Lower leg skin (tissue), 4 donors: ENCODE measurements around the gene IMMP2L. TPM values are rescaled to one million over a fixed set of nuclear protein-coding genes. Genes with fewer than 3 reads are reported as not detected.

ENCODE experiments used
- DNase-seq, 2 donors: peaks; one replicate each; pipeline ENCODE4 v3.0.0-alpha.2; 2019; ENCODE audit warnings: low spot score in 2 of 2
- H3K4me3 ChIP-seq: fragments of 200-600 bp; sonication (generic); 2 replicates; pipeline ENCODE4 v1.5.1; 2017; ENCODE audit warnings: mild to moderate bottlenecking, low read depth; ENCODE audit not compliant: poor library complexity, severe bottlenecking
- CTCF ChIP-seq, 3 donors: fragments of 450-650 bp; IDR thresholded peaks; one replicate each; pipeline ENCODE4 v1.5.1; 2016; ENCODE audit warnings: antibody characterized with exemption in 3 of 3, mild to moderate bottlenecking in 3 of 3, moderate library complexity in 2 of 3
- POLR2A ChIP-seq, 2 donors: fragments of 450-650 bp; IDR thresholded peaks; one replicate each; pipeline ENCODE4 v1.6.1; 2016 to 2017; ENCODE audit warnings: antibody characterized with exemption in 2 of 2, mild to moderate bottlenecking in 1 of 2, moderate library complexity in 1 of 2
- WGBS, 2 donors: methylation state at CpG; one replicate each; pipeline ENCODE4 v1.1.5; 2018; 5-methylcytosine and 5-hydroxymethylcytosine counted together
- intact Hi-C: fragments of 100-400 bp; cut with DNase I; formaldehyde crosslinking; loops from one replicate; pipeline ENCODE4 v1.15.0; 2023; ENCODE audit warnings: low total_unique reads
- total RNA-seq, 4 donors: library from RNA; depleted of rRNA; stranded (reverse); fragments of >200 nt; gene quantifications; one replicate each; pipeline ENCODE4 v1.1.0, GENCODE V29; 2016

Gene IMMP2L
- total RNA-seq, 4 donors from 2014 or later: 13.6 to 16.8 (median 16.4) TPM

GRCh38 chr7:110681941-110682340, 880.4 kb downstream of the IMMP2L start:
- intact Hi-C loops: no loop called here
- H3K4me3 ChIP-seq: no peak overlapping the region
- DNase-seq: no peak
- TF ChIP-seq CTCF (IDR thresholded peaks at IDR 0.05) (no peak), POLR2A (IDR thresholded peaks at IDR 0.05) (no peak)
- WGBS, 2 donors: 41 to 91% methylated on average over 1 of the region's 1 CpG

- H3K4me3 ChIP-seq: no peak overlapping the region
- intact Hi-C loops: no loop called here
- WGBS, 2 donors: 68 to 89% methylated on average over 5 of the region's 5 CpGs
- DNase-seq: no peak
- TF ChIP-seq POLR2A (IDR thresholded peaks at IDR 0.05): no peak
- TF ChIP-seq CTCF (IDR thresholded peaks at IDR 0.05): no peak
Observed at GRCh38 chr7:110677405-110677804, 884.9 kb downstream of the IMMP2L start.

GRCh38 chr7:110676785-110677184, 885.5 kb downstream of the IMMP2L start:
- TF ChIP-seq POLR2A (IDR thresholded peaks at IDR 0.05) (no peak), CTCF (IDR thresholded peaks at IDR 0.05) (no peak)
- H3K4me3 ChIP-seq: no peak overlapping the region
- WGBS, 2 donors: 87 to 93% methylated on average over 2 of the region's 2 CpGs
- intact Hi-C loops: no loop called here
- DNase-seq: no peak

GRCh38 chr7:110675383-110676103, 886.7 kb downstream of the IMMP2L start:
- WGBS, 2 donors: 90 to 92% methylated on average over 4 of the region's 4 CpGs

GRCh38 chr7:110673148-110673547, 889.1 kb downstream of the IMMP2L start:
- DNase-seq: no peak
- intact Hi-C loops: no loop called here
- WGBS, 2 donors: 100% methylated on average over 1 of the region's 1 CpG
- TF ChIP-seq POLR2A (IDR thresholded peaks at IDR 0.05) (no peak), CTCF (IDR thresholded peaks at IDR 0.05) (no peak)
- H3K4me3 ChIP-seq: no peak overlapping the region

More at GRCh38 chr7:110675383-110676103, 886.7 kb downstream of the IMMP2L start:
- H3K4me3 ChIP-seq: no peak overlapping the region
- intact Hi-C loops: no loop called here
- no peak for DNase-seq
- TF ChIP-seq POLR2A (IDR thresholded peaks at IDR 0.05) (no peak), CTCF (IDR thresholded peaks at IDR 0.05) (no peak)

GRCh38 chr7:110669410-110669809, 892.9 kb downstream of the IMMP2L start:
- intact Hi-C loops: no loop called here
- TF ChIP-seq CTCF (IDR thresholded peaks at IDR 0.05): no peak
- no peak for TF ChIP-seq POLR2A (IDR thresholded peaks at IDR 0.05)
- 97 to 98% methylated on average over 5 of the region's 5 CpGs for WGBS, 2 donors
- H3K4me3 ChIP-seq: no peak overlapping the region
- DNase-seq: no peak
